TTC549 (cell line): Measurements from ENCODE around the gene SP1.

Experiments used
- FAIRE-seq: peaks from 2 replicates; lab custom pipeline; 2012; peaks lifted over from hg19 to GRCh38; lab: Jason Lieb, UNC

The SP1 gene

GRCh38 chr12:53452159-53453077 is 72.4 kb downstream of the SP1 start:
- FAIRE-seq, result no peak

GRCh38 chr12:53453953-53454640 is 74.1 kb downstream of the SP1 start:
- FAIRE-seq, result no peak

- FAIRE-seq, result no peak
Measured at GRCh38 chr12:53454707-53455106, 74.7 kb downstream of the SP1 start.

- FAIRE-seq, result no peak
Measured at GRCh38 chr12:53456654-53457366, 76.8 kb downstream of the SP1 start.

GRCh38 chr12:53459097-53459496 is 79.1 kb downstream of the SP1 start:
- FAIRE-seq, result no peak

- no peak for FAIRE-seq
Measured at GRCh38 chr12:53461059-53461458, 81.1 kb downstream of the SP1 start.

- FAIRE-seq, result no peak
Measured at GRCh38 chr12:53461591-53461990, 81.6 kb downstream of the SP1 start.

GRCh38 chr12:53462935-53463334 is 83.0 kb downstream of the SP1 start:
- FAIRE-seq, result no peak

GRCh38 chr12:53463802-53464560 is 84.0 kb downstream of the SP1 start:
- no peak for FAIRE-seq

- no peak for FAIRE-seq
Measured at GRCh38 chr12:53464685-53465418, 84.9 kb downstream of the SP1 start.

GRCh38 chr12:53465679-53466078 is 85.7 kb downstream of the SP1 start:
- no peak for FAIRE-seq
